Measurements from ENCODE around the gene MS4A3.

GRCh38 chr11:60100516-60100915, 44.1 kb downstream of the MS4A3 start:
- TF ChIP-seq ZNF670 (tag by site-specific recombination; IDR thresholded peaks at IDR 0.05; ENCODE audit: low read depth) (no peak), ZBTB44 (tag by site-specific recombination; IDR thresholded peaks at IDR 0.05) (no peak), RBAK (tag by site-specific recombination; IDR thresholded peaks at IDR 0.05) (no peak), ZBTB8A (tag by site-specific recombination; IDR thresholded peaks at IDR 0.05) (no peak), ZBTB21 (tag by site-specific recombination; IDR thresholded peaks at IDR 0.05) (no peak), ZNF112 (tag by site-specific recombination; IDR thresholded peaks at IDR 0.05) (no peak), TRIM28 (IDR thresholded peaks at IDR 0.05; ENCODE audit: borderline replicate concordance, low read length) (no peak)
- TF ChIP-seq, protein P1, sequence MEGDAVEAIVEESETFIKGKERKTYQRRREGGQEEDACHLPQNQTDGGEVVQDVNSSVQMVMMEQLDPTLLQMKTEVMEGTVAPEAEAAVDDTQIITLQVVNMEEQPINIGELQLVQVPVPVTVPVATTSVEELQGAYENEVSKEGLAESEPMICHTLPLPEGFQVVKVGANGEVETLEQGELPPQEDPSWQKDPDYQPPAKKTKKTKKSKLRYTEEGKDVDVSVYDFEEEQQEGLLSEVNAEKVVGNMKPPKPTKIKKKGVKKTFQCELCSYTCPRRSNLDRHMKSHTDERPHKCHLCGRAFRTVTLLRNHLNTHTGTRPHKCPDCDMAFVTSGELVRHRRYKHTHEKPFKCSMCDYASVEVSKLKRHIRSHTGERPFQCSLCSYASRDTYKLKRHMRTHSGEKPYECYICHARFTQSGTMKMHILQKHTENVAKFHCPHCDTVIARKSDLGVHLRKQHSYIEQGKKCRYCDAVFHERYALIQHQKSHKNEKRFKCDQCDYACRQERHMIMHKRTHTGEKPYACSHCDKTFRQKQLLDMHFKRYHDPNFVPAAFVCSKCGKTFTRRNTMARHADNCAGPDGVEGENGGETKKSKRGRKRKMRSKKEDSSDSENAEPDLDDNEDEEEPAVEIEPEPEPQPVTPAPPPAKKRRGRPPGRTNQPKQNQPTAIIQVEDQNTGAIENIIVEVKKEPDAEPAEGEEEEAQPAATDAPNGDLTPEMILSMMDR (tag by site-specific recombination; IDR thresholded peaks at IDR 0.05), result no peak
- TF ChIP-seq, protein P2, sequence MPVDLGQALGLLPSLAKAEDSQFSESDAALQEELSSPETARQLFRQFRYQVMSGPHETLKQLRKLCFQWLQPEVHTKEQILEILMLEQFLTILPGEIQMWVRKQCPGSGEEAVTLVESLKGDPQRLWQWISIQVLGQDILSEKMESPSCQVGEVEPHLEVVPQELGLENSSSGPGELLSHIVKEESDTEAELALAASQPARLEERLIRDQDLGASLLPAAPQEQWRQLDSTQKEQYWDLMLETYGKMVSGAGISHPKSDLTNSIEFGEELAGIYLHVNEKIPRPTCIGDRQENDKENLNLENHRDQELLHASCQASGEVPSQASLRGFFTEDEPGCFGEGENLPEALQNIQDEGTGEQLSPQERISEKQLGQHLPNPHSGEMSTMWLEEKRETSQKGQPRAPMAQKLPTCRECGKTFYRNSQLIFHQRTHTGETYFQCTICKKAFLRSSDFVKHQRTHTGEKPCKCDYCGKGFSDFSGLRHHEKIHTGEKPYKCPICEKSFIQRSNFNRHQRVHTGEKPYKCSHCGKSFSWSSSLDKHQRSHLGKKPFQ (tag by site-specific recombination; IDR thresholded peaks at IDR 0.05), result no peak
